ENCODE results near the gene PBX3. TPM values are rescaled to one million over a fixed set of nuclear protein-coding genes. Genes with fewer than 3 reads are reported as not detected.

Gene PBX3
- total RNA-seq, 1 experiment from 2014 or later = 7.7 TPM

DNA sequence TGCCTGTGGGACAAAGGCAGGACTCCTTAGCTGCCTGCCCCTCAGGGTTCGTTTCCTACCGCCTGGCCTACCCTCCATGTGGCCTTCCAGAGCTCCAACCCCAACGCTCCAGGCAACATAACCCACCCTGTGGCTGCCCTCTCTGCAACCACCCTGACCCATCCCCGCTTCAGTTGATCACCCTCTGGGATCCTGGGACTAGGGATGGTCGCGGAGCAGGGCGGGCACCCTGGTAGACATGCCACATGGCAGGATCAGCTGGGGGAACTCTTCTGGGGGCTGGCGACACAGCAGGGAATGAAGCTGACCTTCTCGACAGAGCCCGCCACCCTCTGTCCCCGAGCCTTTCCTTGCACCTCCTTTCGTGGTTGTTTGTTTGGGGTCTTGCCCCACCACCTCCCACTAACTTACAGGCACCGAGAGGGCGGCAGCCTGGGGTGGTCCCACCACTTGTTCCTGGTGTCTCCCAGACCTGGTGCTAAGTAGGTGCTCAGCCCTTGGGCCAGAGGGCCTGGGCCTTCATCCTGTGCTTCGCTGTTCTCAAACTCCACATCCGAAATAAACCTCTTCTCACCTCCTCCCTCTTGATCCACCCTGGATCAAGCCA is 243.1 kb downstream of the PBX3 start:
- Histone ChIP-seq H3K36me3 (ENCODE audit: control insufficient read depth, insufficient read depth, low read length) (no peaks in the 10 kb centered on the region), H3K4me3 (ENCODE audit: low read depth, low read length) (no peak overlapping the region), H3K4me1 (no peaks in the 10 kb centered on the region), H3K9me3 (no peaks in the 10 kb centered on the region), H3K27me3 (replicated peaks; ENCODE audit: control insufficient read depth, insufficient read depth, low read length) (no peaks in the 10 kb centered on the region)
- H3K36me3 Mint-ChIP-seq (ENCODE audit: insufficient read depth, unreplicated experiment) = no peaks in the 10 kb centered on the region
- CTCF ChIA-PET = interaction anchor here (0.7 kb wide), 1 partner anchor 34 kb away, joined by 5 read pairs; no protein-coding TSS in a partner anchor
- H3K9me3 Mint-ChIP-seq (ENCODE audit: unreplicated experiment) = peaks cover 4% of the 10 kb centered on the region
- POLR2A ChIA-PET = no interaction called here
- BruUV-seq (replicated peaks) = no TSS peak
- H3K27me3 Mint-ChIP-seq (ENCODE audit: insufficient read depth, unreplicated experiment) = no peaks in the 10 kb centered on the region
- no peak overlapping the region for H3K4me3 Mint-ChIP-seq (ENCODE audit: unreplicated experiment)
- H3K27ac Mint-ChIP-seq (ENCODE audit: unreplicated experiment) = no peak overlapping the region
- no peaks in the 10 kb centered on the region for H3K4me1 Mint-ChIP-seq (ENCODE audit: low read depth, unreplicated experiment)
- TF ChIP-seq, protein P1, sequence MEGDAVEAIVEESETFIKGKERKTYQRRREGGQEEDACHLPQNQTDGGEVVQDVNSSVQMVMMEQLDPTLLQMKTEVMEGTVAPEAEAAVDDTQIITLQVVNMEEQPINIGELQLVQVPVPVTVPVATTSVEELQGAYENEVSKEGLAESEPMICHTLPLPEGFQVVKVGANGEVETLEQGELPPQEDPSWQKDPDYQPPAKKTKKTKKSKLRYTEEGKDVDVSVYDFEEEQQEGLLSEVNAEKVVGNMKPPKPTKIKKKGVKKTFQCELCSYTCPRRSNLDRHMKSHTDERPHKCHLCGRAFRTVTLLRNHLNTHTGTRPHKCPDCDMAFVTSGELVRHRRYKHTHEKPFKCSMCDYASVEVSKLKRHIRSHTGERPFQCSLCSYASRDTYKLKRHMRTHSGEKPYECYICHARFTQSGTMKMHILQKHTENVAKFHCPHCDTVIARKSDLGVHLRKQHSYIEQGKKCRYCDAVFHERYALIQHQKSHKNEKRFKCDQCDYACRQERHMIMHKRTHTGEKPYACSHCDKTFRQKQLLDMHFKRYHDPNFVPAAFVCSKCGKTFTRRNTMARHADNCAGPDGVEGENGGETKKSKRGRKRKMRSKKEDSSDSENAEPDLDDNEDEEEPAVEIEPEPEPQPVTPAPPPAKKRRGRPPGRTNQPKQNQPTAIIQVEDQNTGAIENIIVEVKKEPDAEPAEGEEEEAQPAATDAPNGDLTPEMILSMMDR (IDR thresholded peaks at IDR 0.05; ENCODE audit: insufficient read depth in 1 of 2, low read depth in 1 of 2, low read length in 1 of 2, severe bottlenecking in 1 of 2, unreplicated experiment in 1 of 2) = no peak
- peak in 1 of 2 experiments; percentile 27 for DNase-seq
- intact Hi-C loops (cut with micrococcal nuclease; ENCODE audit: unreplicated experiment) = no loop called here

DNA sequence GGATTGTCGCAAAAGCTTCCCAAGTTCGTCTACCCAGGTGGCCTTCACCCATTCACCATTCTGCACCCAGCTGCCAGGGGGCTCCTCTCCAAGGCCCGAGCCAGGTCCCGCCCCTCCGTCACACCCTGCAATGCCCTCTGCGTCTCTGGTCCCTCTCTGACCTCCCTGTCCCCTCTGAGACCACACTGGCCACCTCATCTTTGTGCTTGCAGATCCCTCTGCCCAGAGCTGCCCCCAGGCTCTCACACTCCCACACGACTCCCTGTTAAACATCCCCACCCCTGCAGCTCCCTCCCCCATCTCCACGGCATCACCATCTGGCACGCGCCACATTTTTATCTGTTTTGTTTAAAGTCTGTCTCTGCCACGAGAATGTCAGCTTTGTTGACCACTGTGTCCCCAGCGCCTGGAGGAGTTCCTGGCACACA is 243.6 kb downstream of the PBX3 start:
- H3K4me1 Mint-ChIP-seq (ENCODE audit: low read depth, unreplicated experiment) = no peaks in the 10 kb centered on the region
- H3K4me3 Mint-ChIP-seq (ENCODE audit: unreplicated experiment) = no peak overlapping the region
- Histone ChIP-seq H3K36me3 (ENCODE audit: control insufficient read depth, insufficient read depth, low read length) (no peaks in the 10 kb centered on the region), H3K27me3 (replicated peaks; ENCODE audit: control insufficient read depth, insufficient read depth, low read length) (no peaks in the 10 kb centered on the region), H3K4me3 (ENCODE audit: low read depth, low read length) (no peak overlapping the region), H3K9me3 (no peaks in the 10 kb centered on the region), H3K4me1 (no peaks in the 10 kb centered on the region)
- no peaks in the 10 kb centered on the region for H3K9me3 Mint-ChIP-seq (ENCODE audit: unreplicated experiment)
- intact Hi-C loops (cut with micrococcal nuclease; ENCODE audit: unreplicated experiment) = no loop called here
- CTCF ChIA-PET = interaction anchor here (0.7 kb wide), 1 partner anchor 34 kb away, joined by 5 read pairs; no protein-coding TSS in a partner anchor
- no TSS peak for BruUV-seq (replicated peaks)
- POLR2A ChIA-PET = no interaction called here
- H3K36me3 Mint-ChIP-seq (ENCODE audit: insufficient read depth, unreplicated experiment) = no peaks in the 10 kb centered on the region
- no peak overlapping the region for H3K27ac Mint-ChIP-seq (ENCODE audit: unreplicated experiment)
- DNase-seq = no peak
- TF ChIP-seq, protein P1 (IDR thresholded peaks at IDR 0.05; ENCODE audit: insufficient read depth in 1 of 2, low read depth in 1 of 2, low read length in 1 of 2, severe bottlenecking in 1 of 2, unreplicated experiment in 1 of 2) = no peak
- no peaks in the 10 kb centered on the region for H3K27me3 Mint-ChIP-seq (ENCODE audit: insufficient read depth, unreplicated experiment)

DNA sequence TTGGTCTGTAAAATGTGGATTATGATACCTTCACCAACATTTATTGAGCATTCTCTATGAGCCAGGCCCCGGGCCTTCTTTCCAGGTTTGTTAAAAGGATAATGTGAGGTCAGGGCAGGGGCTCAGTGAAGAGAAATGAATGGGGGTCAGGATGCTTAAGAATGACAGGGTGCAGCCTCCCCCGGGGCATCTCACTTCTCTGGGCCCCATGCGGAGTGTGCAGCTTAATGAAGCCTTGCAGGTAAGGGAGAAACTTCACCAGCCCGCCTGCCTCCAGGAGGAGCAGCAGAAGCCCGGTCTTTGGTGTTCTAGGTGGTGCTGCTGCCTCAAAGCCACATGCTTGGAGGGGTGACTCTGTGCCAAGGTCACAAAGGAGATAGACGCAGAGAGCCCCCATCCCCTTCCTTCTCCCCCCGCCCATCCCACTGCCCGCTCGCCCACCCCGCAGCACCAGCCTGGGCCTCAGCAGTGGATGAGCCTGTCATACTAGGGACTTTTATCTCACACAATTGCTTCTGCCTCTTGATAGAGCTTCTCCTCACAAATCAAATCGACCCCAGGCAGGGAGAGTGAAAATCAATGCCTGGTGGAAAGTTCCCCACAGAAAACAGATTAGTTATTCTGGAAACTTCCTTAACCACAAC is 244.8 kb downstream of the PBX3 start:
- H3K36me3 ChIP-seq (ENCODE audit: control insufficient read depth, insufficient read depth, low read length) = no peaks in the 10 kb centered on the region
- TF ChIP-seq, protein P1 (IDR thresholded peaks at IDR 0.05; ENCODE audit: insufficient read depth in 1 of 2, low read depth in 1 of 2, low read length in 1 of 2, severe bottlenecking in 1 of 2, unreplicated experiment in 1 of 2) = no peak
- no TSS peak for BruUV-seq (replicated peaks)
- no peak overlapping the region for H3K4me3 Mint-ChIP-seq (ENCODE audit: unreplicated experiment)
- no peaks in the 10 kb centered on the region for H3K36me3 Mint-ChIP-seq (ENCODE audit: insufficient read depth, unreplicated experiment)
- H3K27me3 ChIP-seq (replicated peaks; ENCODE audit: control insufficient read depth, insufficient read depth, low read length) = no peaks in the 10 kb centered on the region
- CTCF ChIA-PET = no interaction called here
- H3K27ac Mint-ChIP-seq (ENCODE audit: unreplicated experiment) = no peak overlapping the region
- DNase-seq = peak in 1 of 2 experiments; percentile 23
- no peaks in the 10 kb centered on the region for H3K4me1 Mint-ChIP-seq (ENCODE audit: low read depth, unreplicated experiment)
- H3K27me3 Mint-ChIP-seq (ENCODE audit: insufficient read depth, unreplicated experiment) = no peaks in the 10 kb centered on the region
- H3K9me3 ChIP-seq = no peaks in the 10 kb centered on the region
- intact Hi-C loops (cut with micrococcal nuclease; ENCODE audit: unreplicated experiment) = no loop called here
- H3K9me3 Mint-ChIP-seq (ENCODE audit: unreplicated experiment) = no peaks in the 10 kb centered on the region
- no peak overlapping the region for H3K4me3 ChIP-seq (ENCODE audit: low read depth, low read length)
- POLR2A ChIA-PET = no interaction called here
- no peaks in the 10 kb centered on the region for H3K4me1 ChIP-seq

Measured in Caco-2 (cell line).